Calu3 (cell line): ENCODE data around the gene LMF1. TPM values are rescaled to one million over a fixed set of nuclear protein-coding genes. Genes with fewer than 3 reads are reported as not detected.

Experiments
- BruUV-seq: library from RNA; stranded (reverse); fragments of 400-500 nt; replicated peaks from 2 replicates; lab custom pipeline; 2021; lab: Mats Ljungman, UMichigan
- CTCF ChIA-PET: fragments of 300-600 bp; sonication (Branson Sonifier 250); formaldehyde crosslinking; loops from one replicate; lab custom pipeline; 2022; ENCODE audit warnings: antibody characterized with exemption; lab: Charles Lee
- DNase-seq: peaks from one replicate; pipeline ENCODE4 v3.0.0; 2022
- H3K27ac Mint-ChIP-seq: one replicate; pipeline ENCODE4 v1.8.0; 2022; ENCODE audit warnings: mixed read lengths; ENCODE audit not compliant: unreplicated experiment
- H3K27me3 Mint-ChIP-seq: one replicate; pipeline ENCODE4 v1.8.0; 2022; ENCODE audit warnings: mixed read lengths; ENCODE audit not compliant: unreplicated experiment
- H3K36me3 Mint-ChIP-seq: one replicate; pipeline ENCODE4 v1.8.0; 2022; ENCODE audit warnings: mild to moderate bottlenecking, moderate library complexity, mixed read lengths; ENCODE audit not compliant: insufficient read depth, unreplicated experiment
- H3K4me1 Mint-ChIP-seq: one replicate; pipeline ENCODE4 v1.8.0; 2022; ENCODE audit warnings: mild to moderate bottlenecking, low read depth, mixed read lengths; ENCODE audit not compliant: unreplicated experiment
- H3K4me3 Mint-ChIP-seq: one replicate; pipeline ENCODE4 v1.8.0; 2022; ENCODE audit warnings: mild to moderate bottlenecking, low read depth, moderate library complexity, mixed read lengths; ENCODE audit not compliant: unreplicated experiment
- H3K9me3 Mint-ChIP-seq: one replicate; pipeline ENCODE4 v1.8.0; 2022; ENCODE audit warnings: low read depth, mixed read lengths; ENCODE audit not compliant: unreplicated experiment
- intact Hi-C: fragments of 100-400 bp; cut with micrococcal nuclease; formaldehyde crosslinking; loops from one replicate; pipeline ENCODE4 v1.10.0; 2022; ENCODE audit not compliant: unreplicated experiment
- total RNA-seq: library from RNA; stranded (reverse); gene quantifications from 2 replicates; pipeline ENCODE4 v1.2.3, GENCODE V29; 2022
- TF ChIP-seq, protein P1 (sequence below): fragments of 200-600 bp; IDR thresholded peaks from one replicate; pipeline ENCODE4 v1.8.0; 2022; ENCODE audit warnings: antibody characterized with exemption; ENCODE audit not compliant: unreplicated experiment

Gene LMF1
- total RNA-seq, 1 experiment from 2014 or later = 31.9 TPM

DNA sequence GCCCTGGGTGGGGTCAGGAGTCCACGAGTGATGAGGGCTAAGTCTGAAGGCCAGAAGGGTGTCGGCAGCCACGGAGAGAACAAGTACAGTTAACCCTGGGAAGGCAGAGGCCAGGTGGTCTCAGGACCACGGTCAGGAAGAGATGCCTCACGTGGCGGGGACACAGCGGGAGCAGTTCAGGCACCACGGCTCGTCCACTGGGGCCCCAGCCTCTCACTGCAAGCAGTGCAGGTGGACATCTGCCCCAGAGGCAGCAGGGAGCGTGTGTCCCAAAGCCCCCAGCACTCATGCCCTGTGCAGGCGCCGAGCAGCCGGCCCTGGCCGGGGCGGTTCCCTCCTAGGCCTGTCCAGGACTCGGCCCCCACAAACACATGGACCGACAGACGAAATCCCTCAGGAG, 4.7 kb downstream of the LMF1 start:
- Mint-ChIP-seq H3K9me3 (peaks cover 8% of the 10 kb centered on the region), H3K4me3 (no peak overlapping the region), H3K27me3 (no peaks in the 10 kb centered on the region), H3K36me3 (peaks cover 32% of the 10 kb centered on the region), H3K27ac (no peak overlapping the region), H3K4me1 (peaks cover 19% of the 10 kb centered on the region)
- TF ChIP-seq, protein P1, sequence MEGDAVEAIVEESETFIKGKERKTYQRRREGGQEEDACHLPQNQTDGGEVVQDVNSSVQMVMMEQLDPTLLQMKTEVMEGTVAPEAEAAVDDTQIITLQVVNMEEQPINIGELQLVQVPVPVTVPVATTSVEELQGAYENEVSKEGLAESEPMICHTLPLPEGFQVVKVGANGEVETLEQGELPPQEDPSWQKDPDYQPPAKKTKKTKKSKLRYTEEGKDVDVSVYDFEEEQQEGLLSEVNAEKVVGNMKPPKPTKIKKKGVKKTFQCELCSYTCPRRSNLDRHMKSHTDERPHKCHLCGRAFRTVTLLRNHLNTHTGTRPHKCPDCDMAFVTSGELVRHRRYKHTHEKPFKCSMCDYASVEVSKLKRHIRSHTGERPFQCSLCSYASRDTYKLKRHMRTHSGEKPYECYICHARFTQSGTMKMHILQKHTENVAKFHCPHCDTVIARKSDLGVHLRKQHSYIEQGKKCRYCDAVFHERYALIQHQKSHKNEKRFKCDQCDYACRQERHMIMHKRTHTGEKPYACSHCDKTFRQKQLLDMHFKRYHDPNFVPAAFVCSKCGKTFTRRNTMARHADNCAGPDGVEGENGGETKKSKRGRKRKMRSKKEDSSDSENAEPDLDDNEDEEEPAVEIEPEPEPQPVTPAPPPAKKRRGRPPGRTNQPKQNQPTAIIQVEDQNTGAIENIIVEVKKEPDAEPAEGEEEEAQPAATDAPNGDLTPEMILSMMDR = no peak
- CTCF ChIA-PET = no interaction called here
- no peak for DNase-seq
- intact Hi-C loops = no loop called here
- no TSS peak for BruUV-seq

DNA sequence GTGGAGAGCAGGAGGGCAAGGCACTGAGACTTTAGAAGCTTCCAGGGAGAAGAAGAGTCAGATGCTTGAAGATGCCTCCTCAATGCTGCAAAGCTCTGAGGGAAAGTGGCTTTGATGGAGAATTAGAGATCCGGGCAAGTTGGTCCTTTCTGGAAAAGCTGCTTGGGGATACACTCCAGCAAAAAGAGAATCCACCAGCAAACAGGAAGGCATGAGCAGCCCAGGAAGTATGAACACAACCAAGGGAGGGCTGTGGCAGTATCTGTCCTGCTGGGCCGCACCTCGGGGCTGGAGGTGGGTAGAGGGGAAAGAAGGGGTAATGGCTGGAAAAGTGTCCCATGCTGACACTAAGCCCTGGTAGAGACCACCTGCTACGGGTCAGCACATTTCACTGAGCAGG, 5.3 kb downstream of the LMF1 start:
- no TSS peak for BruUV-seq
- Mint-ChIP-seq H3K4me1 (peaks cover 19% of the 10 kb centered on the region), H3K36me3 (peaks cover 28% of the 10 kb centered on the region), H3K4me3 (no peak overlapping the region), H3K27me3 (no peaks in the 10 kb centered on the region), H3K9me3 (peaks cover 8% of the 10 kb centered on the region), H3K27ac (no peak overlapping the region)
- intact Hi-C loops = no loop called here
- CTCF ChIA-PET = no interaction called here
- DNase-seq = no peak
- TF ChIP-seq, protein P1 = no peak

DNA sequence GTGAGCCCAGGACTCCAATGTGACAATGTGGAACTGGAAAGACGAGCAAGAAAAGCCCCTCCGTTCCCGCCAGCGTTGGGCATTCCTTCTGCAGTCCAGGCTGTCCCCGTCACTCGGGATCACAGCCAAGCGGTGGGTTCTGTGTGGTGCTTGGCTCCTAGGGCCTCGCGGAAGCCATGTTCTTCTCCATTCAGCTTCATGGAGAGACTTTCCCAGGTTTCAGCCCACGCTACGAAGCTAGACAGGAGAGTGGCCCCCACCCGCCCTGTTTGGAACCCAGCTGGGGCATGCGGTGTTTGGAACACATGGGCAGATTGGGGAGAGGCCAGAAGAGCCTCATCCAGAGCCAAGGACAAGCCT, 5.8 kb downstream of the LMF1 start:
- no peak for DNase-seq
- peaks cover 19% of the 10 kb centered on the region for H3K4me1 Mint-ChIP-seq
- no peak overlapping the region for H3K27ac Mint-ChIP-seq
- TF ChIP-seq, protein P1 = no peak
- H3K4me3 Mint-ChIP-seq = peak overlapping the region; percentile 55
- H3K9me3 Mint-ChIP-seq = peaks cover 8% of the 10 kb centered on the region
- CTCF ChIA-PET = interaction anchor here (1.7 kb wide), 1 partner anchor 8 kb away, joined by 8 read pairs; no protein-coding TSS in a partner anchor
- no peaks in the 10 kb centered on the region for H3K27me3 Mint-ChIP-seq
- intact Hi-C loops = no loop called here
- no TSS peak for BruUV-seq
- H3K36me3 Mint-ChIP-seq = peaks cover 23% of the 10 kb centered on the region

DNA sequence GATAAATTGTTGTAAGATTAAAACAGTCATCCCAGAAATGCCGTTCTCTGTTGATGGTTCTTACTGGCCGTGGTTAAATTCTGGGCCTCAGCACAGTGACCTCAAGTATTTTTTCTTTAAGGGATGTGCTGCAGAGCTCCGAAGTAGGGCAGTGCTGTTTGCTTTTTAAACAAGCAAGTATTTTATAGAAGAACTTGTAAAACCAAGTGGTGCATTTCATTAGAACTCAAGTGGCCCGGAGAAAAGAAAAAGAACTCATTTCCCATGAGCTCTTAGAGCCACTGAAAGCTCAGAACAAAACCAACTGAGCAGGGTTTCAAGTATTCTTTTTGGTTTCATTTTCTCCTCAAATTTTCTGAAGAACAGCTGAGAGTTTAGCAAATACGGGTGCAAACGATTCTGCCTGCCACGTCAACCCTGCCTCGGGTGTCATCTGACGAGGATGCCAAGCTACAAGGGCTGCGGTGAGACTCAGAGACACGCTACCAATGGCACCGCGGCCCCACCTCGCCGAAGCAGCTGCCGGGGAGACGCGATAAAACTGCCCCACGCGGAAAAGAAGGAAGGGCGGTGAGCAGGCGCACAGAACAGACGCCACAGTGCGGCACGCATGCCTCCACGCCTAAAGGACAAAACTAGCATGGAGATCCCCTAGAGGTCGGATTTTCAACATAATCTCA, 6.3 kb downstream of the LMF1 start:
- peaks cover 19% of the 10 kb centered on the region for H3K4me1 Mint-ChIP-seq
- H3K27me3 Mint-ChIP-seq = no peaks in the 10 kb centered on the region
- TF ChIP-seq, protein P1 = no peak
- peaks cover 8% of the 10 kb centered on the region for H3K9me3 Mint-ChIP-seq
- peak overlapping the region; percentile 55 for H3K4me3 Mint-ChIP-seq
- intact Hi-C loops = no loop called here
- no TSS peak for BruUV-seq
- no peak for DNase-seq
- H3K36me3 Mint-ChIP-seq = peaks cover 19% of the 10 kb centered on the region
- H3K27ac Mint-ChIP-seq = no peak overlapping the region
- CTCF ChIA-PET = interaction anchor here (0.7 to 1.7 kb wide), 4 partner anchors 8 to 259 kb away, joined by 5 to 8 read pairs (median 6); no protein-coding TSS in a partner anchor
